NCI-H345 treated with DMSO at 0.1 percent for 48 hours (cell line): Measurements from ENCODE around the gene RASA3.

Experiments used
- DNase-seq: peaks from one replicate; lab custom pipeline; 2025; ENCODE audit not compliant: unreplicated experiment; lab: John Stamatoyannopoulos, UW

Gene RASA3

GRCh38 chr13:113962386-113962785 is 170.0 kb downstream of the RASA3 start:
- no peak for DNase-seq

DNA sequence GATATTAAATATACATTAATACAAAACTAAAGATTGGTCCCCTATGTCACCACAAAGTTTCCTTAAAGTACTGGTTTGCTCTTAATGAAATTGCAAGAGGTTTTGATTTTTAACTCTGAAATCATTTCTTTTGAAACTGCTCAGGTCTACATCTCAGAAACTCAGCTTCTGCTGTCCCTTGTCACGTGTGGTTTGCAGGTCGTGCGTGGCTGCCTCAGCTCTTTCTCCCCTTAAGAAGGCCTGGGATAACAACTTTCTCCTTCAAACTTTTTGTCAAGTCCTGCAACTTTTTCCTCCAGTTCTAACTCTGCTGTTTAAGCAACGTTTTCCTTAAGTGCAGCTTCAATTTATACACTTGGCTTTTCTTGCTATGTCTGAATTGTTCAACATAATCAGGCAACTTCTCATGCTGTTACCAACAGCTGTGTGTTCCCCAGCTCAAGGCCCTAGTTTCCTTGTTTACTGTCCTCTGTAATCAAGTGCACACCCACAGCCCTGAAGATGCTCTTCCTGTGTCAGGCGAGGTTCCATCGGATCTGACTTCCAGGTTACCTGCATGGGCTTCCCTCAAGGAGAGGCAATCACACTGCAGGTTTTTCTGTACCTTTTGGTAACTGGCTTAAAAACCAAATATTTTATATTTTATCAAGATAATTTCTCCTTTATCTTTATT is 172.0 kb downstream of the RASA3 start:
- DNase-seq = no peak

DNA sequence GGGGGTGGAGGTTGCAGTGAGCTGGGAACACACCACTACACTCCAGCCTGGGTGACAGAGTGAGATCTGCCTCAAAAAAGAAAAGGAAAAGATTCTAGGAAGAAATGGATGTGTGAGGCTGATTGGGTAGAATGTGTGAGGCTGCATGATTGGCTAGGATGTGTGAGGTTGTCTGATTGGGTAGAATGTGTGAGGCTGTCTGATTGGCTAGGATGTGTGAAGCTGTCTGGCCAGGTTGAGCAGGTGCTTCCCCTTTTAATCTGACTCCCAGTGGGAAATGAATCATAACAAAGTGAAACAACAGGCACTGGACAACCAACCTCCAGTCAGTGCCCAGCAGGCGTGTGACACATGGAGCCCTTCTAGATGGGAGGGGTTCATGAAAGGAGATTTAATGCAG is 173.2 kb downstream of the RASA3 start:
- DNase-seq = no peak

DNA sequence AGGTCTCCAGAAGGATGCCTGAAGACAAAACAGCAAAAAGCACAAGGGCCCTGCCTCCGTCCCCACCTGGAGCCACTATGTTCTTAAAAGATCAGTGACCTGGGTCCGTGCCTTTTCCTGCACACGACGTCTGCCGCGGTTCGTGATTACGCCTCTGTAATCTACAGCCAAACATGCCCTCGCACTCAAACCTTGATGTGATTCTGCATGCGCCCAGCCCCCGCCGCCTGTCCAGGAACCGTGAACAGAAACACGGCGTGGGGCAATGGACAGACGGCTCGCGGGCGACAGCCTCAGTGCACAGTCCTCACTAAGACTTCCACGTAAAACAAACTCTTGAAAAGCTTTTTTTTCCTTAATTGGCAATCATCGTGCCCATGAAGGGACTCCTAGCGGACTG is 174.1 kb downstream of the RASA3 start:
- DNase-seq = no peak

GRCh38 chr13:113956571-113956970 is 175.9 kb downstream of the RASA3 start:
- DNase-seq = no peak

- no peak for DNase-seq
Observed at GRCh38 chr13:113955691-113956090, 176.7 kb downstream of the RASA3 start.

DNA sequence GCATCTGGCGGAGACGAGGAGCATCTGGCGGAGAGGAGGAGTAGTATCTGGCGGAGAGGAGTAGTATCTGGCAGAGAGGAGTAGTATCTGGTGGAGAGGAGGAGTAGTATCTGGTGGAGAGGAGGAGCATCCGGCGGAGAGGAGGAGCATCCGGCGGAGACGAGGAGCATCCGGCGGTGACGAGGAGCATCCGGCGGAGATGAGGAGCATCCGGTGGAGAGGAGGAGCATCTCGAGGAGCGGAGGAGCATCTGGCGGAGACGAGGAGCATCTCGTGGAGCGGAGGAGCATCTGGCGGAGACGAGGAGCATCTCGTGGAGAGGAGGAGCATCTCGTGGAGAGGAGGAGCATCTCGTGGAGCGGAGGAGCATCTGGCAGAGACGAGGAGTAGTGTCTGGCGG is 177.2 kb downstream of the RASA3 start:
- DNase-seq = no peak

- DNase-seq = no peak
Observed at GRCh38 chr13:113954046-113954835, 178.2 kb downstream of the RASA3 start.

GRCh38 chr13:113953561-113953960 is 178.9 kb downstream of the RASA3 start:
- DNase-seq = no peak

GRCh38 chr13:113952983-113953520 is 179.4 kb downstream of the RASA3 start:
- DNase-seq = no peak

DNA sequence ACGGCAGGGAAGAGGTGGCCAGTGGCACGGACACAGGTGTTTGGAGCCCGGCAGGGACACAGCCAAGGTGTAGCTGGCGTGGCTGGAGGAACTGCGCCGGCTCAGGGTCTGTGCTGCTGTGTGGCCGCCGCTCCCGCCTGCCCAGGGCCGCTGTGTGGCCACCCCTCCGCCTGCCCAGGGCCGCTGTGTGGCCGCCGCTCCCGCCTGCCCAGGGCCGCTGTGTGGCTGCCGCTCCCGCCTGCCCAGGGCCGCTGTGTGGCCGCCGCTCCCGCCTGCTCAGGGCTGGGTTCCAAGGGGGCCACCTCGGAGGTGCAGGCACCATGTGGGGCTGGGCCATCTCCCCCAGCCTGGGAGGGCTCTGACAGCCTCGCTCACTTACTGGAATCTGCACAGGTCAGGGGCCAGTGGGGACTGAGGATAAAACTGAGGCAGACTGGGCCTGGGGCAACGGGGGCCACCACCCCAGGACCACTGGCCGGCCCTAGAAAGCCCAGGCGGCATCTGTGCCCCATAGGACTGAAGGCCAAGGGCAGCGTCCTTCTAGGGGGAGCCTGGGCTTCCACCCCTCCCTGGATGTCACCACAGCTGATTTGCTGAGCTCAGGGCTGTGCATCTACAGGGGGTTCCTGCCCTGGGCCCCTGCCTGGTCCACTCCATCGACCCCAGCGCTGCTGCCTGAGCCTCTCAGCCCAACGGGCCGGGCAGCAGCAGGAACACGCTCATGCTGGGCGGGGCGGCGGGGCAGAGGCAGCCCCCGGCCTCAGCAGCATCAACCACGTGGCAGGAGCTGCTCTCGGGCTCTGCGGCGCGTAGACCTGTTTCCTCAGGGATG is 180.1 kb downstream of the RASA3 start:
- DNase-seq = no peak

DNA sequence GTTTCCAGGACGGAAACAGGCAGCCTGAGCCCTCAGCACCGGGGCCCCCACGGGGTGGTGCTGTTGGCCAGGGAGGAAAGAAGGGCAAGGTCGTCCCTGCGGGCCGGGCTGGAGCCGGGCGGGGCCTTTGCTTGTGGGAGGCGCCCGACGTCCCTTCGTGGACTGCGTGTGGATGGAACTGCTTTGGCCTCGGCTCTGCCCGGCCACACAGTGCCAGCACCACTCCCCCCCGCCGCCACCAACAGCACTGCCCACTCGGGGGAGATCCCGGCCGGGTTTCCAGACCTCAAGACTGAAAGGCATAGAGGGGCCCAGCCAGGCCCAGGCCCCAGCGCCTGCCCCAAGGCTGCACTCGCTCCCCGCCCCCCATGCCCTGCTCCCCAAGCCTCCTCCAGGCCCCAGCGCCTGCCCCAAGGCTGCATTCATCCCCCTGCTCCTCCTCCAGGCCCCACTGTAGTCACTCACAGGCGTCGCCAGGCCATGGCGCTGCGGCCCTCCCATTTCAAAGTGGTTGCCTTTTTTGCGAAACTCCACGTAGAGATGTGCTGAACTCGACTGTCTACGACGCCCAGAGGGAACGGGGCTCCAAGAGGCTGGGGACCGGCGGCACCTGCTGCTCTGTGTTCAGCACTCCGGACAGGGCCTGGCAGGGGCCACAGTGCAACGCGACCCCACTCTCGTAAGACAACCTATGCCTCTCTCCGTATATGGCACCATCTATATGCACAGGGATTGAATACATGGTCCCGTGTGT is 181.0 kb downstream of the RASA3 start:
- DNase-seq = no peak

DNA sequence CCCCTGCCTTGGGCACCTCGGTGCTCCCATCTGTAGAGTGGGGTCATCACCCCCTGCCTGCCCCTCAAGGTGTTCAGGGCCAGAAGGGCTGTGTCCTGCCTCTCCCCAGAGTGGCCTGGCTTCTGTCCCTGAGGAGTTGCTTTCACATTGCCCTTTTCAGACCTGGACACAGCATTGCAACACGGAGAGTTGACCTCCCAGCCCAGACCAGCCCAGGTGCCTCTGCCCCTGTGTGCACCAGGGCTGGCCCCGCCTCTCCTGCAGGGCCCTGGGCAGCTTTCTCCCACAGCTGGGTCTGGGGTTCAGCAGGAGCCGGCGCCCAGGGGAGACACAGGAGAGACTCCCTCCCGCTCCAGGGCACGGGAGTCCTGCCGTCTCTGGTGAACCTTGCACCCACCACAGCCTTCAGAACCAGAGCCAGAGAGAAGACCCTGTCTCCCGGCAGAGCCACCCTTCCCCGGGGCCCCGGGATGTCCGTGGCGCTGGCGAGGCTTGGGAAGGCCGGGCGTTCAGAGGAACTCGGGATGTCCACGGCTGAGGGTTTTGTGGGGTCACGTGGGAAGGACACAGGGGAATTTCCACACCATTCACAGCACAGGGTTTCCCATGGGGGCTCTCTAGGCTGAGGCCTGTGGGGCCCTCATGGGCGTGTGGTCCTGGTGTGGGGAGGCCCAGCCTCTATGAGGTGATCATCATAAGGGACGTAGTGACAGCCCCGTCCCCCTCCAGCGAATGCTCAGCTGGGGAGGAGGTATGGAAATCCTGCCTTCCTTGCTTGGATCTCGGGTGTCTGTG is 181.8 kb downstream of the RASA3 start:
- no peak for DNase-seq

- DNase-seq = no peak
Observed at GRCh38 chr13:113949546-113949945, 182.9 kb downstream of the RASA3 start.

DNA sequence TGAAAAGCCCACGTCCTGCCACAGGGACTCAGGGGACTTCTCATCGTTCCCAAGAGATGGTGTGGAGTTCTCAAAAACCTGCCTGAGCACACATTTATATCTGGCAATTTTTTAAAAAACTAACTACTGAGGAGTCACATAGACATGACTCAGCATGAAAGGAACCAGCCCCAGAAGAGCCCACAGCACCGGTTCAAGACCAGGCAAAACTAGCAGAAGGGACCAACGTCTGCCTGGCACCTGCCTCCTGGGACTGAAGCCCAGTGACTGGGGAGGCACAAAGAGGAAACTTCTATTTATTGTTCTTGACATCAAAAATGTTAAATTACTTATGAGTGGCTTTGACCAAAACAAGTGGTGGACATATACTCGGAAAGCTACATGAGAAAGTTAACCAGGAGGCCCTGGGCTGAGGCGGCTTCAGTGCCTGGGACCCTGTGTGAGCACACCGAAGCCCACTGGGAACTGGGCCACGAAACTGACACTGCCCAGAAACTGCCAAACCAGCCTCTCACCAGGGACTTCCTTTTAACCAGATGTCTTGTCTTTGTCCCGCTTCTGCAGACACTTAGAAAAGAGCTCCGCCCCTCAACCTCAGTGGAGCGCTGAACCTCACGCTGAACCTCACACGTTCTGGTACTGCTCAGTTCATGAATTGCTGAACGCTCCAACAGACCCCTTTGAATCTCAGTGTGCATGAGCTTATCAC is 184.2 kb downstream of the RASA3 start:
- DNase-seq = no peak

DNA sequence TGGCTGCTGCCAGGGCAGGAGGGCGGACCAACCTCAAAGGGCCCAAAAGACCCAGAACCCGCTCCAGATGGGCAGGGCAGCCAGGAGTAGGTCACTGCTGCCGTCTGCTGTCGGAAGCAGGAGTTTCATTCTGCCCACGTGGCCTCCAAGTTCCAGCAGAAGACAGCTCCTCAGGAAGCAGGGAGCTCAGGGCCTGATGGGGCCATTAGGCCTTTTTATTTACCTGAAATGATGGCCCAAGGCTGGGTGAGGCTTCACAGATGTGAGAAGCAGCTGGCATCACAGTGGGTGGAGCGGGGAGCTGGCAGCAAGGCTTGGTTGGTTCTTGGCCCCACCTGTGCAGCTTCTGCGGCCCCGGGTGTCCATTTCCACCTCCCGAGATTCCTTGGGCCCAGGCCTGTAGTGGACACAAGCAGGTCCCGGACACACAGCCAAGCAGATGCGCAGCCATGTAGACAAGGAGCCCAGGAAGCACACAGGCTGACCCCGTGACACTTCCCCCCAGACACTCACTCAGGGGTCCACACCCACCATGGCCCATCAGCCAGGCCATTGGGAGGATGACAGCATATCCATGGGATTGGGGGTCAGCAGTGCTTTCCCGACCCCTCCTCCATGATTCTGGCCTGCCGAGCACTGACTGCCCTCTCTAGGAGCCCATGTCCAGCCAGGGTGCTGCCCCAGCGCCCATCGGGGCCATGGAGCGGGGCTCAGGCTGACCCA is 185.0 kb downstream of the RASA3 start:
- no peak for DNase-seq

DNA sequence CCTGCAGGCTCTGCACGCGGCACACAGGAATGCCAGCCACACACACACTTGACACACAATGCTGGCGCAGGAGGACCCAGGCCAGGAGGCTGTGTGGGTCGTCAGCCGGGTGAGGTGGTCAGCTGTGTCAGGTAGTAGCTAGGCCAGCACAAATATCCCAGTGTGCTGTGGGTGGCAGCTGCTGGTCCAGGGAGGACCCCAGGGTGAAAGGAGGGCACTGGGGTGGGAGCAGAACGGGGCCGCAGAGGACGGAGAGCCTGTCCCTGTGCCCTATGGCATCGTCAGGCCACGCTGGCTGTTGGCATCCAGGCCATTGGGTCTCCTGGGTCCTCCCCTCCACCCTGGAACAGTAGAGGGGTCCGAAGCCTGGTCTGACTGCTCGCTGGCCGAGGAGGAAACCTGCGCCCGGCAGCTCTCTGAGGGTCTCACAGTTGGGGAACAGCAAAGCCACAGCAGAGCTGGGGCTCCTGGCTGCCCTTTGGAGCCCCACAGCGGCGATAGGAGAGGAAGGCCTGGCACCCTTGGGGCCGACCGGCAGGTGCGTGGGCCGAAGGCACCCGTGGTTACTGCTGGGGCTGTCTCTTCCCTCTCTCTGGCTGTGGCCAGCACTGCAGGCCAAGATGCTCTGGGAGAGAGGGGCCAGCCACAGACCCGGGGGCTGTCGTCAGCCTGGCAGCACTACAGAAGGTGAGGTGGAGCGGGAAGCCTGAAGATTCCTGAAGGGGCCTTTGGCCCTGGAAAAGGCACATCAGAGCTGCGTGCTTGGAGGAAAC is 185.8 kb downstream of the RASA3 start:
- DNase-seq = no peak

GRCh38 chr13:113945857-113946408 is 186.5 kb downstream of the RASA3 start:
- no peak for DNase-seq
